C4-2B (cell line): ENCODE data around the gene IGLL5.
"Not testable (repeated sequence)": the region's sequence is repeated elsewhere in the genome, so short reads cannot be mapped to it uniquely, and the experiment has no call there.

Experiments
- H3K27ac ChIP-seq: fragments of 450-650 bp; 2 replicates; pipeline ENCODE4 v1.5.1; 2017
- CTCF ChIP-seq: fragments of 450-650 bp; conservative IDR thresholded peaks from 2 replicates; pipeline ENCODE4 v1.5.1; 2017; ENCODE audit warnings: mild to moderate bottlenecking
- ZFX ChIP-seq: fragments of 450-650 bp; IDR thresholded peaks from 2 replicates; pipeline ENCODE4 v1.6.1; 2017

The IGLL5 gene

GRCh38 chr22:22918297-22918965, 30.8 kb downstream of the IGLL5 start:
- TF ChIP-seq ZFX: no peak
- no peak overlapping the region for H3K27ac ChIP-seq

GRCh38 chr22:22919041-22919440, 31.4 kb downstream of the IGLL5 start:
- H3K27ac ChIP-seq: no peak overlapping the region
- no peak for TF ChIP-seq ZFX
- no peak for TF ChIP-seq CTCF

- TF ChIP-seq ZFX: no peak
- no peak for TF ChIP-seq CTCF
Measured at GRCh38 chr22:22920104-22920654, 32.6 kb downstream of the IGLL5 start.

GRCh38 chr22:22920910-22921550, 33.4 kb downstream of the IGLL5 start:
- no peak for TF ChIP-seq ZFX
- no peak for TF ChIP-seq CTCF
- H3K27ac ChIP-seq: no peak overlapping the region

More at GRCh38 chr22:22920104-22920654, 32.6 kb downstream of the IGLL5 start:
- H3K27ac ChIP-seq: no peak overlapping the region

- TF ChIP-seq CTCF (no peak), ZFX (no peak)
- no peak overlapping the region for H3K27ac ChIP-seq
Measured at GRCh38 chr22:22921575-22921974, 34.0 kb downstream of the IGLL5 start.

GRCh38 chr22:22922092-22922953, 34.7 kb downstream of the IGLL5 start:
- not testable (repeated sequence) for H3K27ac ChIP-seq

GRCh38 chr22:22922954-22923319, 35.3 kb downstream of the IGLL5 start:
- no peak overlapping the region for H3K27ac ChIP-seq
- TF ChIP-seq ZFX (no peak), CTCF (no peak)

- TF ChIP-seq ZFX (no peak), CTCF (no peak)
- no peak overlapping the region for H3K27ac ChIP-seq
Measured at GRCh38 chr22:22923379-22923778, 35.8 kb downstream of the IGLL5 start.
